Breast epithelium (tissue), 4 donors: ENCODE measurements around the gene ENDOD1. TPM values are rescaled to one million over a fixed set of nuclear protein-coding genes. Genes with fewer than 3 reads are reported as not detected.
"Not testable (repeated sequence)": the region's sequence is repeated elsewhere in the genome, so short reads cannot be mapped to it uniquely, and the experiment has no call there.

Experiments used
- DNase-seq, 2 donors: peaks; one replicate each; pipeline ENCODE4 v3.0.0-alpha.2; 2019; ENCODE audit warnings: low spot score in 2 of 2
- H3K27ac ChIP-seq, 2 donors: fragments of 200-600 bp; sonication (generic) in 1 of 2; one replicate each; pipeline ENCODE4 v1.5.1; 2016 to 2019; ENCODE audit warnings: mild to moderate bottlenecking in 1 of 2
- H3K27me3 ChIP-seq, 2 donors: fragments of 200-600 bp; sonication (generic) in 1 of 2; one replicate each; pipeline versions ENCODE4 v1.5.1 to v1.6.0; 2017 to 2019; ENCODE audit warnings: control low read depth in 1 of 2, mild to moderate bottlenecking in 1 of 2
- H3K36me3 ChIP-seq: fragments of 200-600 bp; one replicate; pipeline ENCODE4 v1.5.1; 2019
- H3K4me1 ChIP-seq, 2 donors: fragments of 200-600 bp; sonication (generic); one replicate each; pipeline ENCODE4 v1.5.1; 2016 to 2019; ENCODE audit warnings: control low read depth in 1 of 2
- H3K4me3 ChIP-seq, 3 donors: fragments of 200-600 bp; sonication (generic); 1 replicate in 2 of 3; 2 replicates in 1 of 3; pipeline ENCODE4 v1.5.1; 2016 to 2019; ENCODE audit warnings: mild to moderate bottlenecking in 3 of 3, moderate library complexity in 2 of 3
- H3K9me3 ChIP-seq, 2 donors: fragments of 200-600 bp; sonication (generic) in 1 of 2; one replicate each; pipeline ENCODE4 v1.5.1; 2016 to 2019; ENCODE audit warnings: control low read depth in 1 of 2
- POLR2A ChIP-seq: fragments of 450-650 bp; IDR thresholded peaks from one replicate; pipeline ENCODE4 v1.6.1; 2016; ENCODE audit warnings: antibody characterized with exemption, mild to moderate bottlenecking, moderate library complexity
- POLR2AphosphoS5 ChIP-seq, 3 donors: sonication (generic); formaldehyde crosslinking; IDR thresholded peaks; one replicate each; pipeline ENCODE4 v1.6.1; 2017; ENCODE audit warnings: antibody characterized with exemption in 3 of 3
- intact Hi-C: fragments of 100-400 bp; cut with DNase I; formaldehyde crosslinking; loops from one replicate; pipeline ENCODE4 v1.15.1; 2023; ENCODE audit warnings: low total_unique reads
- total RNA-seq, 3 donors: library from RNA; depleted of rRNA; stranded (reverse); fragments of >200 nt; gene quantifications; one replicate each; pipeline ENCODE4 v1.1.0, GENCODE V29; 2016
- TF ChIP-seq, protein P1 (sequence below), 3 donors: fragments of 450-650 bp; IDR thresholded peaks; one replicate each; pipeline ENCODE4 v1.5.1; 2016 to 2017; ENCODE audit warnings: antibody characterized with exemption in 3 of 3, mild to moderate bottlenecking in 3 of 3, moderate library complexity in 3 of 3

Gene ENDOD1
- total RNA-seq, 3 donors from 2014 or later = 19.7 to 49.8 (median 48.7) TPM

DNA sequence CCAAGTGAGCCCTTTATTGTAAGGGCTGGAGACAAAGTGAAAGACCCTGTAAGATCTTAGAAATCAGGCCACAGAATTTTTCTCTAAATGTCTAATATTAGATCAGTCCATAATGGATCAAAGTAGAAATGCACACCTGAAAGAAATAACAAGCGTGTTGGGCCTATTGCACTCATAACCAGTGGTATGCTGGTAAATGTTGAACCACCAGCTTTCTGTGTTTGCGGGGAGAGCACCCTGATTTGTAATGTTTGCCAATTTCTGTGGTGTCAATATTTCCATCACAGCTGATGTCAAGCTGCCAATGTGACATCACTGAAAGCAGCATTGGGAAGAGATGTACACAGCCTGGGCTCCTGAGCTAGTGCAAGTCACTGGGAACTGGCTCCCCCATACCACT, 46.2 kb downstream of the ENDOD1 start:
- no peak for DNase-seq
- intact Hi-C loops = no loop called here
- Histone ChIP-seq H3K4me3 (no peak overlapping the region), H3K4me1 (no peaks in the 10 kb centered on the region), H3K9me3 (no peaks in the 10 kb centered on the region), H3K27ac (no peak overlapping the region), H3K36me3 (no peaks in the 10 kb centered on the region), H3K27me3 (no peaks in the 10 kb centered on the region)
- TF ChIP-seq POLR2AphosphoS5 (IDR thresholded peaks at IDR 0.05) = no peak
- TF ChIP-seq, protein P1, sequence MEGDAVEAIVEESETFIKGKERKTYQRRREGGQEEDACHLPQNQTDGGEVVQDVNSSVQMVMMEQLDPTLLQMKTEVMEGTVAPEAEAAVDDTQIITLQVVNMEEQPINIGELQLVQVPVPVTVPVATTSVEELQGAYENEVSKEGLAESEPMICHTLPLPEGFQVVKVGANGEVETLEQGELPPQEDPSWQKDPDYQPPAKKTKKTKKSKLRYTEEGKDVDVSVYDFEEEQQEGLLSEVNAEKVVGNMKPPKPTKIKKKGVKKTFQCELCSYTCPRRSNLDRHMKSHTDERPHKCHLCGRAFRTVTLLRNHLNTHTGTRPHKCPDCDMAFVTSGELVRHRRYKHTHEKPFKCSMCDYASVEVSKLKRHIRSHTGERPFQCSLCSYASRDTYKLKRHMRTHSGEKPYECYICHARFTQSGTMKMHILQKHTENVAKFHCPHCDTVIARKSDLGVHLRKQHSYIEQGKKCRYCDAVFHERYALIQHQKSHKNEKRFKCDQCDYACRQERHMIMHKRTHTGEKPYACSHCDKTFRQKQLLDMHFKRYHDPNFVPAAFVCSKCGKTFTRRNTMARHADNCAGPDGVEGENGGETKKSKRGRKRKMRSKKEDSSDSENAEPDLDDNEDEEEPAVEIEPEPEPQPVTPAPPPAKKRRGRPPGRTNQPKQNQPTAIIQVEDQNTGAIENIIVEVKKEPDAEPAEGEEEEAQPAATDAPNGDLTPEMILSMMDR (IDR thresholded peaks at IDR 0.05) = no peak
- no peak for TF ChIP-seq POLR2A

GRCh38 chr11:95136747-95137146, 47.1 kb downstream of the ENDOD1 start:
- H3K4me1 ChIP-seq, H3K9me3 ChIP-seq, intact Hi-C loops, H3K27me3 ChIP-seq, DNase-seq, H3K4me3 ChIP-seq, H3K27ac ChIP-seq, H3K36me3 ChIP-seq: not testable (repeated sequence)

- intact Hi-C loops = no loop called here
- H3K4me3 ChIP-seq = no peak overlapping the region
- H3K27me3 ChIP-seq = no peaks in the 10 kb centered on the region
- H3K9me3 ChIP-seq = no peaks in the 10 kb centered on the region
- no peak overlapping the region for H3K27ac ChIP-seq
- H3K4me1 ChIP-seq = no peaks in the 10 kb centered on the region
- no peaks in the 10 kb centered on the region for H3K36me3 ChIP-seq
- no peak for DNase-seq
- TF ChIP-seq POLR2AphosphoS5 (IDR thresholded peaks at IDR 0.05) = no peak
- TF ChIP-seq, protein P1 (IDR thresholded peaks at IDR 0.05) = no peak
- no peak for TF ChIP-seq POLR2A
Measured at GRCh38 chr11:95137299-95137698, 47.7 kb downstream of the ENDOD1 start.

DNA sequence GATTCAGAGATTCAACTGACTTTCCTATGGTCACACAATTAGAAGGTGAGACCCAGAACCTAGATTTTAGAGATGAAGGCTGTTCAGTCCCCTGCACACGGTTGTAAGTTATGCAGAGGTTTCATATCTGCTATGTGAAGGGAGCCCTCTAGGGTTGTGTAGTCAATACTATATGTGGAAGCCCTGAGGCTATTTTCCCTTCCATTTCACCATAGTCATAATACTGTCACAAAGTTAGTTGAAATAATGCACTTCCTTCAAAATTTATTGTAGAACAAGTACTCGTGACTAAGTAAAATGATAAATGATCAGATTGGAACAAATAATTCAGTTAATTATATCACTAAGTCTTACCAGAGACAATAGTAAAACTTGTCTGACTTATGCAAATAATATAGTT, 48.8 kb downstream of the ENDOD1 start:
- no peaks in the 10 kb centered on the region for H3K36me3 ChIP-seq
- H3K27ac ChIP-seq = no peak overlapping the region
- H3K4me3 ChIP-seq = no peak overlapping the region
- TF ChIP-seq POLR2A (no peak), POLR2AphosphoS5 (IDR thresholded peaks at IDR 0.05) (no peak)
- TF ChIP-seq, protein P1 (IDR thresholded peaks at IDR 0.05) = no peak
- H3K27me3 ChIP-seq = no peaks in the 10 kb centered on the region
- no peaks in the 10 kb centered on the region for H3K9me3 ChIP-seq
- no peaks in the 10 kb centered on the region for H3K4me1 ChIP-seq
- no peak for DNase-seq
- intact Hi-C loops = no loop called here

DNA sequence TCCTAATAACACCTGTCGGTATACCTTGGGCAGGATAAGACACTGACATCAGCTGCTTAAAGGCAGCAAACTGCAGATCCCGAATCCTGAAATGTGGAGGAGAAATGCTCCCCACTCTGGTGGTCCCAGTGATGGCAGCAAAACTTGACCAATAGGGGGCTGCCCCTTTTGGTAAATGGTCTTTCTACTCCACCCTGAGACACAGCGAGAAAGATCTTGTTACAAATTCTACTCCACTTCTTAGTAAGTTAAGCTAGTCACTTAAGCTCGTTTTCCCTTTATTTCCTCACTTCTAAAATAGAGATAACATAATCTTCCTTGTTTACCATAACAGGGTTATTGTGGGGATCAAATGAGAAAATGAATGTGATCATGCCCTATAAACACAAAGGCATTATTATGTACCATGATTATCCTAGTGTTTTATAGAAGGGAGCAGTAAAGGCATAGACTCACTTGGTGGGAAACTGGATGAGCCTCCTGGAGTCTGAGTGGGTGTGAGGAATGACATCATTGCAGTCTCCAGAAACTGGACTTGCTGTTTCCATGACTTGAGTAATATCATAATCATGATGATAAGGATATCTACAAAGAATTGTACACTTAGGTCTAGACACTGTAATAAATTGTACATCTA, 50.9 kb downstream of the ENDOD1 start:
- no peak for DNase-seq
- Histone ChIP-seq H3K27ac (no peak overlapping the region), H3K27me3 (no peaks in the 10 kb centered on the region), H3K4me1 (no peaks in the 10 kb centered on the region), H3K36me3 (no peaks in the 10 kb centered on the region), H3K9me3 (no peaks in the 10 kb centered on the region), H3K4me3 (no peak overlapping the region)
- no peak for TF ChIP-seq POLR2AphosphoS5 (IDR thresholded peaks at IDR 0.05)
- TF ChIP-seq, protein P1 (IDR thresholded peaks at IDR 0.05) = no peak
- TF ChIP-seq POLR2A = no peak
- intact Hi-C loops = no loop called here

DNA sequence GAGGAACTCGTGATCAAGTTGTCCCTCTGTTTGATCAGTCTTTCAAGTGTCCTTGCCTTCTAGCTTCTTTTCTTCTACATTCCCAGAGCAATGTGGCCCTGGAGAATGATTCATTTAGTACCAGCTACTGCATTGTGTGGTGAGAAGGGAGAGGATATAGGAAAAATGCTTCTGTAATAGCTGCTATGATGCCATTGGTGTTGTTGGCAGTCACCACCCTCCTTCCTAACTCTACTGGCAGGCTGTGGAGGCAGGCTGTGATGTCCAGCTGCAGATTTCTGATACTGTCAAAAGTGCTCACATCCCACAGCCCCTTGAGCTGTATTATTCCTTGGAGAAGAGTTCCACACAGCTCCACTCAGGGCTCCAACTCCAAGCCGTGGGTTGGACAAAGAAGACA, 52.8 kb downstream of the ENDOD1 start:
- no peak overlapping the region for H3K4me3 ChIP-seq
- H3K27ac ChIP-seq = no peak overlapping the region
- H3K27me3 ChIP-seq = no peaks in the 10 kb centered on the region
- intact Hi-C loops = no loop called here
- TF ChIP-seq, protein P1 (IDR thresholded peaks at IDR 0.05) = no peak
- no peaks in the 10 kb centered on the region for H3K4me1 ChIP-seq
- no peaks in the 10 kb centered on the region for H3K36me3 ChIP-seq
- DNase-seq = no peak
- H3K9me3 ChIP-seq = no peaks in the 10 kb centered on the region
